GM13976 (cell line): ENCODE results near the gene PLXNA2.

Source experiments
- DNase-seq: peaks from one replicate; pipeline ENCODE4 v3.0.0; 2012; ENCODE audit warnings: low spot score
- CTCF ChIP-seq: IDR thresholded peaks from 2 replicates; pipeline ENCODE4 v1.5.1; 2012; ENCODE audit warnings: borderline replicate concordance, mild to moderate bottlenecking; ENCODE audit not compliant: insufficient read depth; ENCODE audit errors: extremely low read depth, missing control alignments, control extremely low read depth
- in situ Hi-C: fragments of 300-500 bp; cut with MboI; formaldehyde crosslinking; loops from one replicate; pipeline ENCODE4 v1.12.0; 2022; ENCODE audit warnings: low sequenced_read_pairs, mixed read lengths, inconsistent platforms; ENCODE audit not compliant: unreplicated experiment

The PLXNA2 gene

GRCh38 chr1:208288495-208288894 is 44.3 kb upstream of the PLXNA2 start:
- no peak for DNase-seq

DNA sequence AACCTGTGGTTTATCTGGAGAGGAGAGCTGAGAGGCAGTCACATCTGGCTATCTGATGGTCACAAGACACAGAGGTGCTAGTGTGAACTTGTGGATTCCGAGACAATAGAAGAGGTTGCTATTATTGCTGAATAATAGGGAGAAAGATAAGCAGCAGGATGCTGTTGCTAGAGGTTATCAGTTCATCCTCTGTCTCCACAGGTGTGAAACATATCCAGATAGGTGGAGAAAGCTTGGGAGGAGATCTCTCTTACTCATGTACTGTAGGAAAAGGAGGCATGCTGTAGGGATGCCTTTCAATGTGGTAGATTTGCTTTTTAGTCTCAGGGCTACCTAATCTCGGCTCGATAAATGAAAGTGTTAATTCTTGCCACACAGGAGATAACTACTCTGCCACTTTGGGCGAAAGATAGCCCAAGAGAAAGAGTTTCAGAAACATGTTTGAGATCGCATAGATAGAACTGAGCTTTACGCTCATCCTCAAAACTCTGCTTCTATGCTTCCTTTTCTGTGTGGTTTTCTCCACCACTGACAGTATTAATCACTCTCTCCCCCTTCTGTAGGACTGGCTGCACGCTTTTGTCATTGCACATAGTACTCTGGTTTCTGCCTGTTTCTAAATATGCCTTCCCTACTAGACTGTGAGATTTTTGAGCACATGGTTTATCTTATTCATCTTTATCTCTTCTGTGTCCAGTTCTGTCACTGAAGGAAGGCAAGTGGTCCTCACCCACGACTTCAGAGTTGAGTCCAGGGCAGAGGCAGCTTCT is 36.7 kb upstream of the PLXNA2 start:
- in situ Hi-C loops: no loop called here
- no peak for DNase-seq
- no peak for TF ChIP-seq CTCF

More at GRCh38 chr1:208288495-208288894, 44.3 kb upstream of the PLXNA2 start:
- in situ Hi-C loops: no loop called here
- TF ChIP-seq CTCF: no peak

- in situ Hi-C loops: no loop called here
- no peak for DNase-seq
- TF ChIP-seq CTCF: no peak
Measured at GRCh38 chr1:208279826-208280588, 35.8 kb upstream of the PLXNA2 start.

DNA sequence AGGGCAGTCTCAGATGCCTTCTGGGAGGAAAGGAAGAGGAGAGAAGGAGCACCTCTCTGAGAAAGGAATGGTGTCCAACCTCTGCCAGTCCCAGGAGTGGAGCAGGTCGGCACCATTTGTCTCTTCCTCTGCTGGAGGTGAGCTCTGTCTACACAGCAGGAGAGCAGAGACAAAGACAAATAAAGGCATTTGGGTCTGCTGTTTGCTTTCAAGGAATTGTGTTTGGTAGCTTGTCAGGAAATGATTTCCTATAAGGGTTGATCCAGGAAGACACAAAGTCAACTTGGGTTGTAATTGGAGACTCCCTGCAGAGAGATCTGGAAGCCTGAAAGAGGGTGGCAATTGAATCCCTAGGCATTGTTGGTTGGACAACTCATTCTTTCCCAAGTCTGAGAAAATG is 34.5 kb upstream of the PLXNA2 start:
- in situ Hi-C loops: no loop called here
- no peak for DNase-seq
- TF ChIP-seq CTCF: no peak

DNA sequence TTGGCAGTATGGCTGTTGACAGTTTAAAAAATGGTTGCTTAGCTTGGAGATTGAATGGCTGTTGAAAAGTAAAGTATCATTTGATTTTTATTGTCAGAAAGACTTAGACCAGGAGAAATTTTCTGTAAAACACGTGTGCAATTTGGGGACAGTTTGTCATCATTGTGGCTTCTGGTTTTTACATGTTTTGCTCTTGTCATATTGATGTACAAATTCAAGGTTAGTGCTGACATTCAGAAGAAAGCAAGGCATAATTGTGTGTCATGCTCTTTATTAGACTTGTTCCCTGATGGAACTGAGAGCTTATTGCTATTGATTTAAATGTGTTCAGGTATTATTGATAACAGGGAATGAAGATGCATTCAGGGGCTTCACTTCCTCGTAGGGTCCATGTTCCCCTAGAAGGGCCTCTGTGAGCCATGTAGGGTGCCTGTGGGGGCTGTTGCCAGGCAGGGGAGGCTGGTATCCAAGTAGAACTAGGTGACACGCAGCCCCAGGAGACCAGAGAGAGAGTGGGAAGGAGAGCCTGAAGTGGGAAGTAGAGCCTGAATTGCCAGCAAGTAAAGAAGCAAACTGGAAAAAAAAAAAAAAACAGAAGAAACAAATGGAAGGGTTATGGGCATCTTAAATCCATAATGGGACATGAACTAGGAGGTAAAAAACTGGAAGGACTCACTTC is 32.7 kb upstream of the PLXNA2 start:
- no peak for TF ChIP-seq CTCF
- in situ Hi-C loops: no loop called here
- no peak for DNase-seq

DNA sequence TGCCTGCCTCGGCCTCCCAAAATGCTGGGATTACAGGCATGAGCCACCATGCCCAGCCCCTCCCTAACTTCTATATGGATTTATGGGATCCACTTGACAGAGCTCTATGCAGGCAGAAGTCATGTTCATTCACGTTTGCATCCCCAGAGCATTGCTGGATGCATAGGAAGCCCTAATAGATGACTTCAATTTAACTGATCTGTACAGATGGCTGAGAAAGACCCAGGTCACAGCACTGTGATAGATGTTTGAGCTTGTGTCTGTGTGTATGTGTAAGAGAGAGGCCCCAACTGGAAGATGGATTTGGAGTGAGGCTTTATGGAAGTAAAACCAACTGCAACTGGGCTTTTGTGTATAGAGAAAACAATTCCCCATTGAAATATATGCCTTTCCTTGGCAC is 30.9 kb upstream of the PLXNA2 start:
- no peak for DNase-seq
- TF ChIP-seq CTCF: no peak
- in situ Hi-C loops: no loop called here
